Astrocyte (in vitro differentiated cells and primary cell): Measurements from ENCODE around the gene ELP6.

Experiments used
- CTCF ChIP-seq: IDR thresholded peaks from 2 replicates; pipeline ENCODE4 v1.5.1; 2011; ENCODE audit warnings: low read depth, mild to moderate bottlenecking, inconsistent platforms, low read length, moderate library complexity; ENCODE audit not compliant: insufficient read depth
- EZH2 ChIP-seq: IDR thresholded peaks from 2 replicates; pipeline ENCODE4 v1.6.1; 2012; ENCODE audit warnings: mild to moderate bottlenecking, low read length, inconsistent platforms; ENCODE audit not compliant: insufficient read depth

GRCh38 chr3:47482366-47482765 lies 31.1 kb downstream of the ELP6 start:
- no peak for TF ChIP-seq CTCF
- TF ChIP-seq EZH2: no peak
